ENCODE results near the gene TMEM14A.

- no peak for TF ChIP-seq CTCF (IDR thresholded peaks at IDR 0.05)
- no peak for TF ChIP-seq POLR2A (IDR thresholded peaks at IDR 0.05)
These were observed 28.5 kb upstream of the TMEM14A start for GRCh38 chr6:52642368-52642767.
